Left lung (tissue), 10 donors: ENCODE results near the gene ZNF860. TPM values are rescaled to one million over a fixed set of nuclear protein-coding genes. Genes with fewer than 3 reads are reported as not detected.

Source experiments
- ATAC-seq: fragments of 200-7000 bp; cut with Tn5 transposase; one replicate; pipeline ENCODE4 v1.9.1; 2020; ENCODE audit warnings: moderate library complexity
- DNase-seq, 4 donors: peaks; one replicate each; pipeline ENCODE4 v3.0.0-alpha.2; 2013 to 2020
- H3K27ac ChIP-seq, 2 donors: fragments of 200-600 bp; sonication (generic) in 1 of 2; one replicate each; pipeline versions ENCODE4 v1.5.0 to v1.8.0; 2020 to 2021
- H3K27me3 ChIP-seq, 2 donors: fragments of 200-600 bp; sonication (generic) in 1 of 2; one replicate each; pipeline versions ENCODE4 v1.5.0 to v1.8.0; 2020 to 2021
- H3K36me3 ChIP-seq, 2 donors: fragments of 200-600 bp; sonication (generic) in 1 of 2; one replicate each; pipeline versions ENCODE4 v1.5.0 to v1.8.0; 2020 to 2021
- H3K4me1 ChIP-seq, 2 donors: fragments of 200-600 bp; one replicate each; pipeline ENCODE4 v1.8.0; 2021
- H3K4me3 ChIP-seq, 2 donors: fragments of 200-600 bp; sonication (generic) in 1 of 2; one replicate each; pipeline versions ENCODE4 v1.5.0 to v1.8.0; 2020 to 2021; ENCODE audit warnings: mild to moderate bottlenecking in 1 of 2
- H3K9me3 ChIP-seq, 2 donors: fragments of 200-600 bp; sonication (generic) in 1 of 2; one replicate each; pipeline versions ENCODE4 v1.5.0 to v1.8.0; 2020 to 2021
- intact Hi-C, 2 donors: fragments of 100-400 bp; cut with DNase I; formaldehyde crosslinking; loops; one replicate each; pipeline versions ENCODE4 v1.11.2 to v1.14.2; 2022
- polyA plus RNA-seq, 6 donors: library from polyadenylated mRNA; unstranded; fragments of 120-200 nt; gene quantifications; one replicate each; pipeline ENCODE4 v1.2.1, GENCODE V29; 2013; ENCODE audit not compliant: insufficient read length in 6 of 6
- total RNA-seq, 2 donors: library from RNA; stranded (reverse); fragmentation: NEBNext Ultra II Directional; extraction: Animal tissue kit (Norgen Biotek cat#: 25700); gene quantifications; one replicate each; pipeline ENCODE4 v1.2.1, GENCODE V29; 2021
- TF ChIP-seq, protein P1 (sequence below), 2 donors: fragments of 200-600 bp; sonication (generic) in 1 of 2; IDR thresholded peaks; one replicate each; pipeline versions ENCODE4 v1.5.0 to v1.8.0; 2021; ENCODE audit warnings: antibody characterized with exemption in 2 of 2
- donor health status: DM: no; HTN: yes; CAD: no.
- donor health status: DM: no; HTN: no; CAD: no.

The ZNF860 gene
- total and polyA plus RNA-seq, 8 donors: 1.9 to 15.2 (median 11.0) TPM

DNA sequence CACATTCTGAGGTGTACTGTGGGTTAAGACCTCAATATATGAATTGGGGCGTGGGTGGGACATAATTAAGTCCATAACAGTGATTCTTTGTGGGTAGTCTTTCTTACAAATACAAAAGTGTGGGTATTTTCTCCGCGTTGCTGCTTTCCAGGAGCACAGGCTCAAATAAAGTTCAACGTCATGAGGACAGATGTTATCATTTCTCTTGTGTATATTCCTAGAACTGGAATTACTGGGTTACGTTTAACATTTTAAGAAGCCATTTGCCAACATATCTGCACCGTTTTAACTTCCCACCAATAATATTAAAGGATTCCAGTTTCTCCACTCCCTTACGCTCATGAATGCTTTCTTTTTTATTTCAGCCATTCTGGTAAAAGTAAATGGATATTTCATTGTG is 39.6 kb downstream of the ZNF860 start:
- Histone ChIP-seq H3K4me1 (peaks cover 0 to 4% of the 10 kb centered on the region in 2 donors), H3K27ac (no peak overlapping the region), H3K9me3 (no peaks in the 10 kb centered on the region), H3K4me3 (no peak overlapping the region), H3K27me3 (no peaks in the 10 kb centered on the region), H3K36me3 (no peaks in the 10 kb centered on the region)
- DNase-seq: no peak
- ATAC-seq: no peak
- intact Hi-C loops: loop anchor here (5.0 to 10.0 kb wide), 2 partner anchors 114 to 121 kb away; no protein-coding TSS in a partner anchor
- TF ChIP-seq, protein P1, sequence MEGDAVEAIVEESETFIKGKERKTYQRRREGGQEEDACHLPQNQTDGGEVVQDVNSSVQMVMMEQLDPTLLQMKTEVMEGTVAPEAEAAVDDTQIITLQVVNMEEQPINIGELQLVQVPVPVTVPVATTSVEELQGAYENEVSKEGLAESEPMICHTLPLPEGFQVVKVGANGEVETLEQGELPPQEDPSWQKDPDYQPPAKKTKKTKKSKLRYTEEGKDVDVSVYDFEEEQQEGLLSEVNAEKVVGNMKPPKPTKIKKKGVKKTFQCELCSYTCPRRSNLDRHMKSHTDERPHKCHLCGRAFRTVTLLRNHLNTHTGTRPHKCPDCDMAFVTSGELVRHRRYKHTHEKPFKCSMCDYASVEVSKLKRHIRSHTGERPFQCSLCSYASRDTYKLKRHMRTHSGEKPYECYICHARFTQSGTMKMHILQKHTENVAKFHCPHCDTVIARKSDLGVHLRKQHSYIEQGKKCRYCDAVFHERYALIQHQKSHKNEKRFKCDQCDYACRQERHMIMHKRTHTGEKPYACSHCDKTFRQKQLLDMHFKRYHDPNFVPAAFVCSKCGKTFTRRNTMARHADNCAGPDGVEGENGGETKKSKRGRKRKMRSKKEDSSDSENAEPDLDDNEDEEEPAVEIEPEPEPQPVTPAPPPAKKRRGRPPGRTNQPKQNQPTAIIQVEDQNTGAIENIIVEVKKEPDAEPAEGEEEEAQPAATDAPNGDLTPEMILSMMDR (IDR thresholded peaks at IDR 0.05): no peak

DNA sequence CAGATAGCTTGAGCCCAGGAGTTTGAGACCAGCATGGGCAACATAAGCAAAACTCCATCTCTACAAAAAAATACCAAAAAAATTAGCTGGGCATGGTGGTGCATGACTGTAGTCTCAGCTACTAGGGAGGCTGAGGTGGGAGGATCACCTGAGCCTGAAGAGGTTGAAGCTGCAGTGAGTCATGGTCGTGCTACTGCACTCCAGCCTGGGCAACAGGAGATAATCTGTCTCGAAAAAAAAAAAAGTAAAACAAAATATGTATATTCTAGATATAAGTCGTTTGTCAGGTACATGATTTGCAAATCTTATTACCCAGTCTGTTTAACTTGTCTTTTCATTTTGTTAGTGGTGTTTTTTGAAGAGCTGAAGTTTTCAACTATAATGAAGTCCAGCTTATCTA is 40.2 kb downstream of the ZNF860 start:
- no peak overlapping the region for H3K27ac ChIP-seq
- H3K36me3 ChIP-seq: no peaks in the 10 kb centered on the region
- intact Hi-C loops: loop anchor here (5.0 to 10.0 kb wide), 2 partner anchors 113 to 121 kb away; no protein-coding TSS in a partner anchor
- H3K4me3 ChIP-seq: no peak overlapping the region
- H3K9me3 ChIP-seq: no peaks in the 10 kb centered on the region
- no peaks in the 10 kb centered on the region for H3K27me3 ChIP-seq
- DNase-seq (no peak), ATAC-seq (no peak)
- peaks cover 0 to 4% of the 10 kb centered on the region in 2 donors for H3K4me1 ChIP-seq
- TF ChIP-seq, protein P1 (IDR thresholded peaks at IDR 0.05): no peak

DNA sequence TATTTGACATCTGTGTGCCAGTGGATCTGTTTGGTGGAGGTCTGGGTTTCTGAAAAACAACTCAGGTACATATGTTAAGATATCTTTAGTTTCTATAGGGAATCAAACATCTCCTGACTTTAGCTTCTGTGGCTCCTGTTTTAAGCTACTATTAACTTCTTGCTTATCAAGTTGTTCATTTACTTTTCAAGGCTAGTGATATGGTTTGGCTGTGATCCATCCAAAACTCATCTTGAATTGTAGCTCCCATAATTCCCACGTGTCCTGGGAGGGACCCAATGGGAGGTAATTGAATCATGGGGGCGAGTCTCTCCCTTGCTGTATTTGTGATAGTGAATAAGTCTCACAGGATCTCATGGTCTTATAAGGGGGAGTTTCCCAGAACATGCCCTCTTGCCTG is 41.4 kb downstream of the ZNF860 start:
- no peak for ATAC-seq
- H3K27me3 ChIP-seq: no peaks in the 10 kb centered on the region
- H3K4me1 ChIP-seq: peaks cover 0 to 4% of the 10 kb centered on the region in 2 donors
- intact Hi-C loops: loop anchor here (5.0 to 10.0 kb wide), 2 partner anchors 112 to 119 kb away; no protein-coding TSS in a partner anchor
- H3K36me3 ChIP-seq: no peaks in the 10 kb centered on the region
- H3K27ac ChIP-seq: no peak overlapping the region
- no peak for DNase-seq
- no peaks in the 10 kb centered on the region for H3K9me3 ChIP-seq
- no peak overlapping the region for H3K4me3 ChIP-seq
- TF ChIP-seq, protein P1 (IDR thresholded peaks at IDR 0.05): no peak

DNA sequence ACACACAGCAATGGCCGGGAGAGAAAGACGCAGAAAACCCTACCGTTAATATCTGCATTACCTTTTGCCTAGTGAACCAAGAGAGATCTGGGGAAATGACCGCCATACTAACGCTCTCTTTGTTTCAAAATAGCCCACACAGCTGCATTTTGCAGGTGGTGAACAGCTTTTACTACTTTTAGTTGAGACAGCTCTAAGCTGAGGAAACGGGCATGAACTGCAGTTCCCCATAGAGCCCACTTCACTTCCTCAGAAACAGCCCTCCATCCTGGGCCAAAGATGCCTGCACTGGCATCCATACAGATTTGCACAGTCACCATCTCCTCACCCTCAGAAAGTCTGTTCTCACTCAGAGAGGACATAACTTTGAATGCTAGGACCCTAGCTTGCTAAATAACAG is 45.0 kb downstream of the ZNF860 start:
- Histone ChIP-seq H3K4me1 (no peaks in the 10 kb centered on the region), H3K4me3 (no peak overlapping the region), H3K27me3 (no peaks in the 10 kb centered on the region), H3K27ac (no peak overlapping the region), H3K9me3 (no peaks in the 10 kb centered on the region), H3K36me3 (no peaks in the 10 kb centered on the region)
- TF ChIP-seq, protein P1 (IDR thresholded peaks at IDR 0.05): no peak
- intact Hi-C loops: loop anchor here in 1 of 2 donors (10.0 kb wide), 1 partner anchor 108 kb away; no protein-coding TSS in a partner anchor
- DNase-seq (no peak), ATAC-seq (no peak)

DNA sequence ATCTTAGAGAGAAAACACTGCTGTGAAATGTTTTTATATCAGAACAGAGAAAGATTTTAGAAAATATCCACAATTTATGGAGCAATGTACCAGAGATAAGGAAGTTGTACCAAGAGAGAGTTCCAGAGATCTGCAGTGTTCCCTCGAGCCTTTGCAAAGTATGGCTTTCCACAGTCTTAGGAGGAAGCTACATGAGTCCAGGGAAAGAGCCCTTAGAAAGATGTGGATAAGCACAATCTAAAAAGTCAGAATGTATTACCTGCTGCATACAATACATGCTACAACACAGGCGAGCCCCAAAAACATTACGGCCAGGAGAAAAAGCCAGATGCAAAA is 56.4 kb downstream of the ZNF860 start:
- TF ChIP-seq, protein P1 (IDR thresholded peaks at IDR 0.05): no peak
- ATAC-seq: no peak
- DNase-seq: no peak
- peaks cover 0 to 14% of the 10 kb centered on the region in 2 donors for H3K9me3 ChIP-seq
- no peaks in the 10 kb centered on the region for H3K27me3 ChIP-seq
- no peak overlapping the region for H3K27ac ChIP-seq
- no peak overlapping the region for H3K4me3 ChIP-seq
- intact Hi-C loops: no loop called here
- no peaks in the 10 kb centered on the region for H3K36me3 ChIP-seq
- no peaks in the 10 kb centered on the region for H3K4me1 ChIP-seq
